A549 (cell line): ENCODE data around the gene EIF5A2. TPM values are rescaled to one million over a fixed set of nuclear protein-coding genes. Genes with fewer than 3 reads are reported as not detected.

Source experiments
- ATAC-seq, 2 experiments: fragments of 200-7000 bp in 1 of 2; fragments of >200 bp in 1 of 2; cut with Nextera tagmentation in 1 of 2; cut with Tn5 transposase in 1 of 2; 3 replicates each; pipeline versions ENCODE4 v1.8.0 to v1.9.1; 2018 to 2020; ENCODE audit warnings: mild to moderate bottlenecking in 1 of 2, moderate library complexity in 1 of 2
- CTCF ChIA-PET: fragments of 300-600 bp; sonication (Branson Sonifier 250); formaldehyde crosslinking; extraction: SDS; loops from one replicate; lab custom pipeline; 2021; ENCODE audit warnings: antibody characterized with exemption, inconsistent platforms; lab: Yijun Ruan, JAX
- POLR2A ChIA-PET: fragments of 350-600 bp; formaldehyde crosslinking; extraction: SDS; loops from one replicate; lab custom pipeline; 2021; ENCODE audit warnings: antibody characterized with exemption, inconsistent platforms; lab: Yijun Ruan, JAX
- DNase-seq, 2 experiments: peaks; one replicate each; pipeline versions ENCODE4 v3.0.0 to v3.0.0-alpha.2; 2011 to 2016; ENCODE audit warnings: low read depth in 1 of 2, low spot score in 1 of 2
- FAIRE-seq: peaks from 2 replicates; lab custom pipeline; 2011; peaks lifted over from hg19 to GRCh38; lab: Jason Lieb, UNC
- H3K27ac ChIP-seq, 2 experiments: fragments of >200 bp; sonication (Bioruptor Twin); formaldehyde crosslinking; 3 replicates each; pipeline ENCODE4 v1.5.1; 2016 to 2017
- H3K4me1 ChIP-seq: fragments of >200 bp; sonication (Bioruptor Twin); formaldehyde crosslinking; 3 replicates; pipeline ENCODE4 v1.6.1; 2016
- H3K4me2 ChIP-seq: fragments of >200 bp; sonication (Bioruptor Twin); formaldehyde crosslinking; 3 replicates; pipeline ENCODE4 v1.6.1; 2016
- H3K4me3 ChIP-seq: fragments of >200 bp; sonication (Bioruptor Twin); formaldehyde crosslinking; 3 replicates; pipeline ENCODE4 v1.5.1; 2016
- H3K9me3 ChIP-seq: fragments of >200 bp; sonication (Bioruptor Twin); formaldehyde crosslinking; 3 replicates; pipeline ENCODE4 v1.6.1; 2016
- CEBPB ChIP-seq, 2 experiments: fragments of >200 bp in 1 of 2; sonication (Bioruptor Twin) in 1 of 2; formaldehyde crosslinking in 1 of 2; IDR thresholded peaks; 2 replicates each; pipeline ENCODE4 v1.6.1; 2012 to 2016
- E2F6 ChIP-seq: IDR thresholded peaks from 2 replicates; pipeline ENCODE4 v1.6.1; 2012; ENCODE audit warnings: low read depth, borderline replicate concordance
- EP300 ChIP-seq, 2 experiments: fragments of >200 bp; sonication (Bioruptor Twin); formaldehyde crosslinking; IDR thresholded peaks; 2 replicates in 1 of 2; 3 replicates in 1 of 2; pipeline ENCODE4 v1.6.1; 2016 to 2017
- FOXS1 ChIP-seq: fragments of 250-450 bp; sonication (Bioruptor Pico); IDR thresholded peaks from 2 replicates; pipeline ENCODE4 v1.5.0; 2020; ENCODE audit warnings: mild to moderate bottlenecking, moderate library complexity
- GATA3 ChIP-seq: IDR thresholded peaks from 2 replicates; pipeline ENCODE4 v1.6.1; 2012; ENCODE audit warnings: borderline replicate concordance
- HOXB13 ChIP-seq: fragments of 250-450 bp; sonication (Bioruptor Pico); IDR thresholded peaks from 2 replicates; pipeline ENCODE4 v1.5.0; 2020; ENCODE audit warnings: low read depth, mild to moderate bottlenecking, moderate library complexity
- HOXB5 ChIP-seq: fragments of 250-450 bp; sonication (Bioruptor Pico); IDR thresholded peaks from 2 replicates; pipeline ENCODE4 v1.5.0; 2020; ENCODE audit warnings: mild to moderate bottlenecking, moderate library complexity
- JUN ChIP-seq, 2 experiments: fragments of >200 bp; sonication (Bioruptor Twin); formaldehyde crosslinking; IDR thresholded peaks; 2 replicates in 1 of 2; 3 replicates in 1 of 2; pipeline ENCODE4 v1.6.1; 2016 to 2017
- JUNB ChIP-seq: fragments of >200 bp; sonication (Bioruptor Twin); formaldehyde crosslinking; IDR thresholded peaks from 2 replicates; pipeline ENCODE4 v1.6.1; 2016
- KDM1A ChIP-seq: fragments of 200-600 bp; sonication (generic); IDR thresholded peaks from 2 replicates; pipeline ENCODE4 v1.6.1; 2016; ENCODE audit warnings: low read depth, mild to moderate bottlenecking
- KDM5A ChIP-seq: fragments of 200-600 bp; sonication (generic); IDR thresholded peaks from 2 replicates; pipeline ENCODE4 v1.6.1; 2016; ENCODE audit warnings: antibody characterized with exemption, mild to moderate bottlenecking
- MYC ChIP-seq: IDR thresholded peaks from 2 replicates; pipeline ENCODE4 v1.6.1; 2012; ENCODE audit warnings: mild to moderate bottlenecking, inconsistent platforms, low read length, improper control_type of control experiment, borderline replicate concordance
- PHF8 ChIP-seq: fragments of 200-600 bp; sonication (generic); IDR thresholded peaks from 2 replicates; pipeline ENCODE4 v1.6.1; 2016; ENCODE audit warnings: low read depth, mild to moderate bottlenecking, antibody characterized with exemption, moderate library complexity, borderline replicate concordance
- RARB ChIP-seq: fragments of 250-450 bp; sonication (Bioruptor Pico); IDR thresholded peaks from 2 replicates; pipeline ENCODE4 v1.8.0; 2021; ENCODE audit warnings: mild to moderate bottlenecking, moderate library complexity
- TP53 ChIP-seq: fragments of 250-450 bp; sonication (Bioruptor Pico); IDR thresholded peaks from 2 replicates; pipeline ENCODE4 v1.5.0; 2021; ENCODE audit warnings: mild to moderate bottlenecking, moderate library complexity
- ZFP36 ChIP-seq: fragments of 450-650 bp; IDR thresholded peaks from 2 replicates; pipeline ENCODE4 v1.6.1; 2014; ENCODE audit warnings: borderline replicate concordance; ENCODE audit not compliant: partially characterized antibody
- ZSCAN20 ChIP-seq: fragments of 250-450 bp; sonication (Bioruptor Pico); IDR thresholded peaks from 2 replicates; pipeline ENCODE4 v1.8.0; 2022; ENCODE audit warnings: mild to moderate bottlenecking, moderate library complexity
- WGBS: methylation state at CpG from one replicate; pipeline ENCODE4 v1.1.6; 2017; ENCODE audit errors: missing lambda C conversion rate; 5-methylcytosine and 5-hydroxymethylcytosine counted together
- polyA plus RNA-seq, 4 experiments: library from polyadenylated mRNA; depleted of rRNA in 3 of 4; stranded (reverse); fragments of >200 nt; fragmentation: RNase III in 1 of 4; extraction: RNeasy Plus Mini Kit Qiagen cat#74134 plus additional on column Dnase treatment in 1 of 4; gene quantifications; 2 replicates in 3 of 4; 3 replicates in 1 of 4; pipeline ENCODE4 v1.2.3, GENCODE V29; 2011 to 2017
- TF ChIP-seq, protein P1 (sequence below): fragments of 450-650 bp; IDR thresholded peaks from 2 replicates; pipeline ENCODE4 v1.6.1; 2014; ENCODE audit warnings: antibody characterized with exemption
- TF ChIP-seq, protein P2 (sequence below): fragments of >200 bp; sonication (Bioruptor Twin); formaldehyde crosslinking; IDR thresholded peaks from 3 replicates; pipeline ENCODE4 v1.5.1; 2016
- TF ChIP-seq, protein P3 (sequence below): fragments of >200 bp; sonication (Bioruptor Twin); formaldehyde crosslinking; IDR thresholded peaks from 3 replicates; pipeline ENCODE4 v1.6.1; 2016
- TF ChIP-seq, protein P4 (sequence below): IDR thresholded peaks from 2 replicates; pipeline ENCODE4 v1.6.1; 2012

The EIF5A2 gene
- polyA plus RNA-seq, 2 of the 4 experiments (the other 2 are of a cell fraction): 7.9 to 15.2 TPM

DNA sequence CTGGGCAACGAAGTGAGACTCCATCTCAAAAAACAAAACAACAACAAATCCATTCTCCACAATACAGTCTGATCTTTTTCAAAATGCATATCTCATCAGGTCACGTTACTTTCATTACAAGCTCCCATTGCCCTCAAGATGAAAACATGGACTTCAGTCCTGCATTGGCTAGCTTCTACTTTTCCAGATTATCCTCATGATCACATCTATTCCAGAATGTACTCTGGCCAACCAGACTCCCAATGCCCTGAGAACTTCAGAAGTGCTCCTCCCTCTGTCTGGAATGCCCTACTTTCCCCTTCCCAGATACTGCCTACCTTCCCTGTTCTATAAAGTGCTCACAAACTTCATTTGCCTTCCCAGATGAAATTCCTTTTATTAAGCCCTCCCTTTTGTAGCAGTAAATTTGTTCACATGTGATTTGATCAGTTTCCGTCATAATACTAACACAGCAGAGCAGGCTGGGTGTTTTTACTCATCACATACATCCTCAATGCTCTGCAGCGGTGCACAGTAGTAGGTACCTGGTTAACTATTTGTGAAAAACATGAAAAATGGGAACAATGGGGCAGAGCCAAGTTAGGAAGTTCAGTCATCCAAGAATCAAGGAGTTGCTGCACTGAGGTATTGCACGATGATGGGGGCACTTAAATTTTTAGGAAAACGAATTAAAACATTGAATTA, 43.8 kb downstream of the EIF5A2 start:
- H3K4me1 ChIP-seq: peaks cover 14% of the 10 kb centered on the region; the same call in 2 of the 3 replicates
- H3K27ac ChIP-seq: no peak overlapping the region
- TF ChIP-seq JUN (IDR thresholded peaks at IDR 0.05) (peak in 1 of 2 experiments; percentile 6; a peak in 1 of 5 replicates), GATA3 (no peak)
- ChIA-PET POLR2A (no interaction called here), CTCF (interaction anchor here (0.6 to 1.5 kb wide), 2 partner anchors 53 to 547 kb away, joined by 3 to 4 read pairs; no protein-coding TSS in a partner anchor)
- FAIRE-seq (no peak), DNase-seq (peak in 1 of 2 experiments; percentile 13), ATAC-seq (peak; percentile 72 to 77)
- H3K4me2 ChIP-seq: no peak overlapping the region
- H3K9me3 ChIP-seq: no peaks in the 10 kb centered on the region
- WGBS: 79% methylated on average over 6 of the region's 6 CpGs
- H3K4me3 ChIP-seq: no peak overlapping the region

GRCh38 chr3:170863816-170864215, 44.6 kb downstream of the EIF5A2 start:
- peaks cover 14% of the 10 kb centered on the region; the same call in 2 of the 3 replicates for H3K4me1 ChIP-seq
- H3K4me2 ChIP-seq: no peak overlapping the region
- no peak overlapping the region for H3K4me3 ChIP-seq
- no peak for FAIRE-seq
- no peaks in the 10 kb centered on the region for H3K9me3 ChIP-seq
- ChIA-PET POLR2A (interaction anchor here (0.5 kb wide), 1 partner anchor 1473 kb away, joined by 3 read pairs; no protein-coding TSS in a partner anchor), CTCF (interaction anchor here (0.6 to 1.5 kb wide), 3 partner anchors 11 to 546 kb away, joined by 3 to 5 read pairs (median 4); no protein-coding TSS in a partner anchor)
- ATAC-seq: no peak; a peak in 1 of 6 replicates
- no peak for TF ChIP-seq EP300 (IDR thresholded peaks at IDR 0.05)
- no peak for TF ChIP-seq RARB
- TF ChIP-seq KDM5A: no peak
- no peak overlapping the region for H3K27ac ChIP-seq
- WGBS: 82% methylated on average over 4 of the region's 4 CpGs
- DNase-seq: no peak

DNA sequence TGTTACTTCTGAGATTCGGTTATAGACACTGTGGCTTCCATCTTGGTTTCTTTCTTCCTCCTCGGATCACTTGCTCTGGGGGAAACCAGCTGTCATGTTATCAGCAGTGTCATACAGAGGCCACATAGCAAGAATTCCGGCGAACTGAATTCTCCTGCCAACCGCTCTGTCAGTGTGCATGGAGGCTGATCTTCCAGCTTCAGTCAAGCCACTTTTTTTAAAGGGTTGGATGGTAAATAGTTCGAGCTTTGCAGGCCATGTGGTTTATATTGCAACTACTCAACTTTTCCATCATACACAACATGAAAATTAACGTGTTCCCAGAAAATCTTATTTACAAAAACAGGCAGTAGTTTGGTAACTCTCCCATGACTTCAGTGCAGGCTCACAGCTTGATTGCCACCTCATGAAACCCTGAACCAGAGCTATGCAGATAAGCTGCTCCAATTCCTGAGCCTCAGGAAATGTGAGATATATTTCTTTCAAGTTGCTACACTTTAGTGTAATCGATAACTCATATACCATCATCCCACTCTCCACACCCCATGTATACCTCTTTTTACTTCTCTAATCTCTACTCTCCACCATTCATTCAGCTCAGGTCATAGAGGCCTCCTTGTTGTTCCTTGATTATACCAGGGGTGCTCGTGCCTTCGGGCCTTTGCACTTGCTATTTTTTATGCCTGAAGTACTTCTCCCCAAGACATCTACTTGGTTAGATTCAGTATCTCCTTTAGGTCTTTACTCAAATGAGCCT, 45.6 kb downstream of the EIF5A2 start:
- CTCF ChIA-PET: interaction anchor here (0.5 to 1.5 kb wide), 5 partner anchors 10 to 562 kb away, joined by 3 to 5 read pairs (median 4); no protein-coding TSS in a partner anchor
- ATAC-seq: peak in 1 of 2 experiments; percentile 6; a peak in 3 of 6 replicates
- TF ChIP-seq GATA3 (no peak), JUN (IDR thresholded peaks at IDR 0.05) (no peak), E2F6 (no peak), HOXB5 (no peak), TP53 (CRISPR knock-in tag) (no peak), ZFP36 (no peak), ZSCAN20 (no peak), CEBPB (IDR thresholded peaks at IDR 0.05) (no peak), PHF8 (no peak), FOXS1 (CRISPR knock-in tag) (no peak), HOXB13 (CRISPR knock-in tag) (no peak), KDM1A (no peak), MYC (no peak), JUNB (no peak)
- TF ChIP-seq, protein P1, sequence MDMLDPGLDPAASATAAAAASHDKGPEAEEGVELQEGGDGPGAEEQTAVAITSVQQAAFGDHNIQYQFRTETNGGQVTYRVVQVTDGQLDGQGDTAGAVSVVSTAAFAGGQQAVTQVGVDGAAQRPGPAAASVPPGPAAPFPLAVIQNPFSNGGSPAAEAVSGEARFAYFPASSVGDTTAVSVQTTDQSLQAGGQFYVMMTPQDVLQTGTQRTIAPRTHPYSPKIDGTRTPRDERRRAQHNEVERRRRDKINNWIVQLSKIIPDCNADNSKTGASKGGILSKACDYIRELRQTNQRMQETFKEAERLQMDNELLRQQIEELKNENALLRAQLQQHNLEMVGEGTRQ: no peak
- TF ChIP-seq, protein P2, sequence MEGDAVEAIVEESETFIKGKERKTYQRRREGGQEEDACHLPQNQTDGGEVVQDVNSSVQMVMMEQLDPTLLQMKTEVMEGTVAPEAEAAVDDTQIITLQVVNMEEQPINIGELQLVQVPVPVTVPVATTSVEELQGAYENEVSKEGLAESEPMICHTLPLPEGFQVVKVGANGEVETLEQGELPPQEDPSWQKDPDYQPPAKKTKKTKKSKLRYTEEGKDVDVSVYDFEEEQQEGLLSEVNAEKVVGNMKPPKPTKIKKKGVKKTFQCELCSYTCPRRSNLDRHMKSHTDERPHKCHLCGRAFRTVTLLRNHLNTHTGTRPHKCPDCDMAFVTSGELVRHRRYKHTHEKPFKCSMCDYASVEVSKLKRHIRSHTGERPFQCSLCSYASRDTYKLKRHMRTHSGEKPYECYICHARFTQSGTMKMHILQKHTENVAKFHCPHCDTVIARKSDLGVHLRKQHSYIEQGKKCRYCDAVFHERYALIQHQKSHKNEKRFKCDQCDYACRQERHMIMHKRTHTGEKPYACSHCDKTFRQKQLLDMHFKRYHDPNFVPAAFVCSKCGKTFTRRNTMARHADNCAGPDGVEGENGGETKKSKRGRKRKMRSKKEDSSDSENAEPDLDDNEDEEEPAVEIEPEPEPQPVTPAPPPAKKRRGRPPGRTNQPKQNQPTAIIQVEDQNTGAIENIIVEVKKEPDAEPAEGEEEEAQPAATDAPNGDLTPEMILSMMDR: no peak
- TF ChIP-seq, protein P3, sequence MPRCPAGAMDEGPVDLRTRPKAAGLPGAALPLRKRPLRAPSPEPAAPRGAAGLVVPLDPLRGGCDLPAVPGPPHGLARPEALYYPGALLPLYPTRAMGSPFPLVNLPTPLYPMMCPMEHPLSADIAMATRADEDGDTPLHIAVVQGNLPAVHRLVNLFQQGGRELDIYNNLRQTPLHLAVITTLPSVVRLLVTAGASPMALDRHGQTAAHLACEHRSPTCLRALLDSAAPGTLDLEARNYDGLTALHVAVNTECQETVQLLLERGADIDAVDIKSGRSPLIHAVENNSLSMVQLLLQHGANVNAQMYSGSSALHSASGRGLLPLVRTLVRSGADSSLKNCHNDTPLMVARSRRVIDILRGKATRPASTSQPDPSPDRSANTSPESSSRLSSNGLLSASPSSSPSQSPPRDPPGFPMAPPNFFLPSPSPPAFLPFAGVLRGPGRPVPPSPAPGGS: no peak
- TF ChIP-seq, protein P4, sequence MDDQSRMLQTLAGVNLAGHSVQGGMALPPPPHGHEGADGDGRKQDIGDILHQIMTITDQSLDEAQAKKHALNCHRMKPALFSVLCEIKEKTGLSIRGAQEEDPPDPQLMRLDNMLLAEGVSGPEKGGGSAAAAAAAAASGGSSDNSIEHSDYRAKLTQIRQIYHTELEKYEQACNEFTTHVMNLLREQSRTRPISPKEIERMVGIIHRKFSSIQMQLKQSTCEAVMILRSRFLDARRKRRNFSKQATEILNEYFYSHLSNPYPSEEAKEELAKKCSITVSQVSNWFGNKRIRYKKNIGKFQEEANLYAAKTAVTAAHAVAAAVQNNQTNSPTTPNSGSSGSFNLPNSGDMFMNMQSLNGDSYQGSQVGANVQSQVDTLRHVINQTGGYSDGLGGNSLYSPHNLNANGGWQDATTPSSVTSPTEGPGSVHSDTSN: no peak
- DNase-seq: no peak
- H3K27ac ChIP-seq: no peak overlapping the region
- 84% methylated on average over 10 of the region's 10 CpGs for WGBS
- peaks cover 11% of the 10 kb centered on the region; the same call in 2 of the 3 replicates for H3K4me1 ChIP-seq
- no peak overlapping the region for H3K4me3 ChIP-seq
- POLR2A ChIA-PET: no interaction called here
- H3K9me3 ChIP-seq: no peaks in the 10 kb centered on the region
- no peak for FAIRE-seq
- no peak overlapping the region for H3K4me2 ChIP-seq
